Subcutaneous adipose tissue (tissue), 4 donors: ENCODE measurements around the gene RFXAP. TPM values are rescaled to one million over a fixed set of nuclear protein-coding genes. Genes with fewer than 3 reads are reported as not detected.

ENCODE experiments used
- CTCF ChIP-seq: fragments of 450-650 bp; IDR thresholded peaks from one replicate; pipeline ENCODE4 v1.5.1; 2016; ENCODE audit warnings: low read depth, mild to moderate bottlenecking, control low read depth, antibody characterized with exemption, moderate library complexity
- total RNA-seq, 4 donors: library from RNA; depleted of rRNA; stranded (reverse); fragments of >200 nt; gene quantifications; one replicate each; pipeline ENCODE4 v1.1.0, GENCODE V29; 2016

The RFXAP gene
- total RNA-seq, 4 donors from 2014 or later: 3.6 to 8.3 (median 5.1) TPM

- TF ChIP-seq CTCF: no peak
Measured at GRCh38 chr13:36783890-36784289, 35.1 kb upstream of the RFXAP start.

GRCh38 chr13:36787181-36787580 is 31.8 kb upstream of the RFXAP start:
- TF ChIP-seq CTCF: no peak

- no peak for TF ChIP-seq CTCF
Measured at GRCh38 chr13:36788276-36788675, 30.7 kb upstream of the RFXAP start.

GRCh38 chr13:36789061-36789460 is 30.0 kb upstream of the RFXAP start:
- no peak for TF ChIP-seq CTCF

GRCh38 chr13:36789730-36790129 is 29.3 kb upstream of the RFXAP start:
- TF ChIP-seq CTCF: no peak

- no peak for TF ChIP-seq CTCF
Measured at GRCh38 chr13:36794706-36795105, 24.3 kb upstream of the RFXAP start.

- no peak for TF ChIP-seq CTCF
Measured at GRCh38 chr13:36795463-36795862, 23.6 kb upstream of the RFXAP start.
